HG03108 (cell line): ENCODE results near the gene FGFRL1.
A peak's percentile ranks its signal among the peaks of the same experiment; 100 is the strongest.

Source experiments
- ATAC-seq: cut with Tn5 transposase; IDR thresholded peaks from one replicate; pipeline ENCODE4 v1.9.1; 2021; ENCODE audit warnings: moderate library complexity; ENCODE audit not compliant: unreplicated experiment

Gene FGFRL1

DNA sequence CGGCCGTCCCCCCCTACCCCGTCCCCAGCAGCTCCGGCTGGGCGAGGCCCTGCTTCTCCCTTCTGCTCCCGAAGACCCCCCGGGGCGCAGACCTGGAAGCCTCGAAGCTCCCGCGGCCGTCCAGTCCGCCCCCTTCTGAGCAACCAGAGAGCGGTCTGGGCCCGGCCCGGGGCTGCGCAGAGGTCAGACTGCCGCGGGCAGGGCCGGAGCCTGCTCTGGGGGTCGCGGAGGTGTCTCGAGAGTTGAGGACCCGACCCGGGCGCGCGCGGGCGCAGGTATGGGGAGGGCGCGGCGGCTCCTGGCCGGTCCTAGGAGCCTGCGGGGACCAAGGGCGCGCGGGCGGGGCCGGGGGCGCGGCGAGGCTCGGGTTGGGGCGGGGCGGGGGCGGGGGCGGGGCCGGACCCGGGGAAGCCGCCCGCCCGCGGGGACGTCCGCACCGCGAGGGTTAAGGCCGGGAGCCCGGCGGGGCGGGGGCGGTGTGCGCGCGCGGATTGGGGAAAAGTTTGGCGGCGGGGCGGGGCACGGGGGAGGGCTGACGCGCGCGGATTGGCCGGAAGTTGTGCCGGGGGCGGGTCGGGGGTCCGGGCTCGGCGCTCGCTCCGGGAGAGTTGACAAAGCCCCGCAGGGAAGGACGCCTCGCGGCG, at the start of gene FGFRL1:
FGFRL1 (plus strand) TSS at position 605 of the 644 bp plus-strand sequence. CDS start 860 bp downstream, outside the sequence.
- ATAC-seq: peak; percentile 37

GRCh38 chr4:962231-963208, 48.9 kb upstream of the FGFRL1 start:
- no peak for ATAC-seq

DNA sequence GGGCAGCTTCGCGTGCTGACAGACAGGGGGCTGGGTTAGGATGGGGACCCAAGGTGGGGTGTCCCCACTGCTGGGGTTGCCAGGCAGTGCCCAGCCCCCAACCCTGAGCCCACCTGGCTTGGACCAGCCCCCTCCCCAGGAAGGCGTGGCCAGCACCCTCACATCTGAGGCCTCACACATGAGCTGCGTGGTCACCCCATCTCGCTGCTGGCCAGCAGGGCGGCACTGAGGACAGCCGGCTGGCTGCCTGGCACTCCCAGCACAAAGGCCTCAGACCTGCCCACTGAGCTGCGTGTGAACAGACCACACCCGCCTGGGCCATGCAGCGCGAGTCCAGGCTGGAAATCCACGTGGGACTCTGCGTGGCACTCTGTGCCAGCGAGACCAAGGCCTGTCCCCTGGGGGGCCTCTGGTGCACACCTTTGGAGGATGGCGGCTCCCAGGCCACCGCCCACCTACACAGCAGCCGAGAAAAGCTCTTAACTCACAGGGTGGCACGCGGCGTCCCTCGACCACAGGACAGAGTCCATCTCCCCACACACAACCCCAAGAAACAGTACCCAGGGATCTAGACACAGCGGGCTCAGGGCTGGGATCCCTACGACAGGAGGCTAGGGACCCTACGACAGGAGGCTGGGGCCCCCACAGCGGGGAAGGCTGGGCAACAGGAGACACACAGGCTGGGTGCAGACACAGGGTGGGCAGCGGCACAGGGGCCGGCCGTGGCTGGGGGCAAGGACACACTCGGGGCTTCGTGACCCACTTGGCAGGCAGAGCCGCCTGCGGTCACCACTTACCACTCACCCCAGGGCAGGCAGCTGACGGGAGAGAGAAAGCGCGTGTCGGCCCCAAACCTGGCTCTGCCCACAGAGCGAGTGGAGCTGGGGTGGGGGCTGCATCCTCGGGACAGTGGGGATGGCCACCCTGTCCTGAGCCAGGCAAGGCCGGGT, 47.9 kb upstream of the FGFRL1 start:
- no peak for ATAC-seq

DNA sequence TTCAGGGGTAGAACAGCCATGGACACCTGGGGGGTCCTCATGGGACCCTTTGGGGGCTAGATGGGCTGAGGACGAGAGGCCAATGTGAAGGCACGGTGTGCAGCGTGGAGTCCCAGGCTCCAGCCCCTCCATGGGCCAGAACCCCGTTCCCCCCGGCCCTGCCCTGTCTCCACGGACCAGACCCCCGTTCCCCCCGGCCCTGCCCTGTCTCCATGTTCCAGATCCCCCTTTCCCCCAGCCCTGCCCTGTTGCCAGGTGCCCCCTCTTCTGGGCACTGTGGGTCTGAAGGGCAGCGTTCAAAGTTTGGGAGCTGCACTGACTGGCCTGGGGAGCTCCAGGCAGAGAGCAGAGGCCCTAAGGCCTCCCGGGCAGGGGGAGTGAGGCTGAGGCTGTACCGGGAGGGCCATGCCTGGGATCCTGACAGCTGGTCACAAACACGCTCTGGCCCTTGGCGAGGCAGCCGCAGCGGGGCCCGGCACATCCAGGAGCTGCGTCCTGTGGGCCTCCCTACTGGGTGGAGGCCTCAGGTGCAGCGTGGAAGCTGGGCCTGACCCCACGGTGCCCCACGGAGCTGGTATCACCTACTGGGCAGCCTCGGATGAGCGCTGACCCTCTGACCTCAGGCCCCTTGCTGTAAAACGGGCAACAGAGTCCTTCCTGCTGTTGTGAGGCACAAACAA, 46.9 kb upstream of the FGFRL1 start:
- ATAC-seq: no peak

- ATAC-seq: no peak
Observed at GRCh38 chr4:965048-965765, 46.2 kb upstream of the FGFRL1 start.

- no peak for ATAC-seq
Observed at GRCh38 chr4:965766-966134, 45.7 kb upstream of the FGFRL1 start.

GRCh38 chr4:966266-967112, 44.9 kb upstream of the FGFRL1 start:
- no peak for ATAC-seq

DNA sequence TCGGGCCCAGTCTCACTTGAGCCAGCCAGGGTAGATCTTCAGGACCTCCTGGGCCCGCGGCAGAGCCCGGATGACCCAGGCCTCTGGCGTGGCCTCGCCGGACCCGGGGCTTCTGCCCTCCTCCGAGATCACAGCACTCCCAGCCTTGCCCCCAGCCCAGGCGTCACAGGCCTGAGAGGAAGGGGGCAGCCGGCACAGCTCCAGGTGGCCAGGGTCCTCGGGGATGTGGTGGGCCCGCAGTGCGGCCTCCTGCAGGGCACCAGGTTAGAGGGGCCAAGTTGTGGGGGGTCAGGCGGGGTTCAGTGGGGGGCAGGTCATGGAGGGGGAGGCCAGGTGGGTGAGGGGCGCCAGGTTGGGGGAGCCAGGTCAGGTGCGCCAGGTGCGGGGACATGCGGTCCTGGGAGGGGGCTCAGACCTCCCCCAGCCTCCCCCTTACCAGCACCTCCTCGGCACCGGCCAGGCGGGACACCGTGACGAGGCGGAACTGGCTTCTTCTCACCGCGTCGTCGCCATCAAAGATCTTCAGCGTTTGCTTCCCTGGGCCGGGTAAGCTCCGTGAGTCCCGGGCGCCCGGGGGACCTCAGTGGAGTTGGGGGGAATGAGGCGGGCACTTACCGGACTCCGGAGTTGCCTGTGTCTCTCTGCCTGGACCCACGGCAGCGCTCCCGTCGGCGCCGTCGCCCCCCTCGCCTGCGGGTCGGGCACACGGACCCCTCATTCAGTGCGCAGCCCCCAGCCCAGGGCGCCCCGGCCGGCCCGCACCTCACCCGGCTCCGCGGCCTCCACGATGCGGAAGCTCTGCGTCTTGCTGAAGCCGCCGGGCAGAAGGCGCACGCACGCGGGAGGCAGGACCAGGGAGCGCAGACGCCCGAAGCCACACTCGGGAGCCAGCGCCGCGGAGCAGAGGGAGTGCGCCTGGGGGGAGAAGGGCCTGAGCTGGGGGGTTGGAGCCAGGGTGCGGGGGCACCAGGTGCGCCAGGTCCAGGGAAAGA, 44.0 kb upstream of the FGFRL1 start:
- ATAC-seq: no peak

DNA sequence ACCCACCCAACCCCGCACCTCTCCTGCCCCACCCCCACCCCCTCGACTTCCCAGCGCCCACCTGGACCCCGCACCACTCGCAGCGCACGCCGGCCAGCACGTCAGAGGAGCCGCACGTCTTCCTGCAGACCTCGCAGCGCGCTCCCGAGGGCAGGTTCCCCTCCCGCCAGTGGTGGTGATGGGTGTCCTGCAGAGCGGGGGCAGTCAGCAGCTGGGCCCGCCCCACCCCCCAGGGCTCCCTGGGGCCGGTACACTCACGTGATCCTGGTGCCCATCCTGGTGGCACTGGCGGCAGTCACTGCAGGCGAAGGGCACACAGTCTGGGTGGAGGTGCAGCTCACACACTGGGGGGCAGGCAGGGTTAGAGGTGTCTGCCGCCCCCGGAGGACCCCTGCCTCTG, 43.2 kb upstream of the FGFRL1 start:
- ATAC-seq: no peak

- ATAC-seq: no peak
Observed at GRCh38 chr4:968621-969394, 42.6 kb upstream of the FGFRL1 start.

DNA sequence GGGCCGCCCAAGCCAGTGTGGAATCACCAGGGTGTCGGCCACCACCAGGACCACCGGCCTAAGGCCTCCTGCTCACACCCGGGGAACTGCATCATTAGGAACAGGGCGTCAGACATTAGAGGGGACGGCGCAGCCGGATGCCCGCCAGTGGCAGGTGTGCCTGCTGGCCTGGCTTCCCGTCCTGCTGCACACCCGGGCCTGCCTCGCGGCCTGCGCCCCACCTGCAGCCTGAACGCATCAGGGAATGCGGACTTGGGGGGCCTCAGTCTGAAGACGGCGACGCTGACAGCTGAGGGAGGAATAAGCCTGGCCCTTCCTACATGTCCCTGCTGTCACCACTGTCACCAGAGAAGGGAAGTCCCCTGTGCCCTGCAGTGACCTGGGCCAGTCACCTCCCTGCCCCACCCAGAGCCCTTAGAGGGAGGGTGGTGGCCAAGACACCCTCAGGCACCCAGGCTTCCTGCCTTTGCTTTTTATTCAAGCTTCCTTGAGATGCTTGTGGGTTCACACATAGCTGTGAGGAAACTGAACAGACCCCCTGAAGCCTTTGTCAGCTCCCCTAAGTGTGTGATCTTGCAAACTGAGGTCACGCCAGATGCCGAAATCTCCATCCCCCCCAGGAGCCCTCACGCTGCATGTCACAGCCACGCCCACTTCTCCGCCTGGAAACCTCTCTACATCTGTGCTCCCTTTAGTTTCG, 41.2 kb upstream of the FGFRL1 start:
- no peak for ATAC-seq

GRCh38 chr4:970854-971520, 40.4 kb upstream of the FGFRL1 start:
- ATAC-seq: no peak

GRCh38 chr4:971666-972500, 39.5 kb upstream of the FGFRL1 start:
- no peak for ATAC-seq

DNA sequence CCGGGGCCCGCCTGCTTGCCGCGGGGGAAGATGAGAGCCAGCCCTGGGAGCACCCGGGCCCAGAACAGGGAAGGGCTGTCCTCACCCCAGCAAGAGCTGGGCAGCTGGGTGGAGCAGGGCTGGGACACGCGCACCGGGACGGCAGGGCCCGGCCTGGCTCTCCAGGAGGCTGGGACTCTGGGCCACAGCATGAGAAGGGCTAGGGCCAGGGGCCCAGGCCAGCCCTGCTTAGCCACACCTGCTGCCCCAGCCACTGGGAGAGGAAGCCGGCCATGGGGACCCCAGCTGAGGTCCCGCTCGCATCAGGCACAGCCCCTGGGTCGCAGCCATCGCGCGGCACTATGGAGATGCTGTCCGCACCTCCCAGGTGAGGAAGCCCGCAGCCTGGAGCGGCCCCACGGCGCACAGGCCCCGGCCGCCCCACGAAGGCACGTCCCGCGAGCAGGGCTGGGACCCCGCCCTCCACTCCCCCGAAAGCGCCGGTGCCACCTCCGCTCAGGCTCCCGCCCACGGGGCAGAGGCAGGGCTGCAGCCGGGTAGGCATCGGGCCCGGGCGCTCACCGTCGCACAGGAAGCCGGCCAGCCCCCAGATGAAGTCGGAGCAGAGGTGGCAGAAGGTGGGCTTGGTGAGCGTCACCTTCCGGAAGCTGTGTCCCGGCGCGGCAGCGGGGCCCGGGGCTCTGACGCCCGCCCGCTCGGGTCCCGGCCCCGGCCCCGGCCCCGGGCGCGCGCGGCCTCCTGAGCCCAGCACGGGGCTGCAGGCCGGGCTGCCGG, 38.6 kb upstream of the FGFRL1 start:
- ATAC-seq: peak; percentile 26
